ENCODE results near the gene TRMU.

The TRMU gene

DNA sequence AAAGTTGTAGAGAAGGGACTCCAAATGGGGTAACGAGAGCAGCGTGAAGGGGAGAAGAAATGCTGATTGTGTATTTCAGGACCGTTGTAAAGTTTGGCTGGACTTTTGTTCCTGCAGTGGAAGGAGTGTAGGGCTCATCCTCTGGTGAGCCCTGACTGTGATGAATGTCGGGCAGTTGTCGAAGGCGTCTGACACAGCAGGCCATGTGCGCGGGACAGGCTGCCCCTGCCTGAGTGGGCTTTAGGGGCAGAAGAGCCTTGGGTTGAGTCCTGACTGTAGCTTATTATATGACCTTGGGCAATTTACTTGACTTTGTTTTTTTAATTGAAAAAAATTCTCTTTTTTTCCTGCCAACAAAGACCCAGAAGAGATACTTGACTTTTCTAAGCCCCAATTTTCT is 3.1 kb downstream of the TRMU start (continued):
- TF ChIP-seq ESRRG (CRISPR knock-in tag; IDR thresholded peaks at IDR 0.05) (no peak), ZFP3 (CRISPR knock-in tag; IDR thresholded peaks at IDR 0.05) (no peak), RARB (CRISPR knock-in tag; IDR thresholded peaks at IDR 0.05) (no peak)

DNA sequence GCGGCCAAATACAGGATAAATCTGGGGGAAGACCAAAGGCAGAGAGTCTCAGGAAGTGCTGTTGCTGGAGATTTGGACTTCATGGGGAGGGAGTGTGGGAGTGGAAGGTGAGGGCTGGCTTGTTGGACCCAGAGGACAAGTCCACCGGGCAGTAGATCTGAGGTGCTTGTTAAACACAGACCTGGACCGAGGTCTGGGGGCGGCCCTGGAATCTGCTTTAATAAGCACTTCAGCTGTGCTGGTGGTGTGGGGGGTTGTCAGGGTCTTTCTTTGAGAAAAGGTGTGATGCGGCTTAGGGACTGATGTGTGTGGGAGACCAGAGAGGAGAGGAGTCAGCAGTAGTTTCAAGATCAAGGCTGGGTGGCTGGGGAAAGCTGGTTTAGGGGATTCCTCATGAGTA is 4.4 kb downstream of the TRMU start:
- no peak for ATAC-seq
- no peak for TF ChIP-seq RARB (CRISPR knock-in tag; IDR thresholded peaks at IDR 0.05)
- no peak for TF ChIP-seq ZNF8 (CRISPR knock-in tag; IDR thresholded peaks at IDR 0.05)
- TF ChIP-seq BACH2 (CRISPR knock-in tag; IDR thresholded peaks at IDR 0.05; ENCODE audit: borderline replicate concordance): no peak
- no peak for TF ChIP-seq ZNF565 (CRISPR knock-in tag; conservative IDR thresholded peaks at IDR 0.05; ENCODE audit: low read depth)
- no peak for TF ChIP-seq ZC3H10 (CRISPR knock-in tag; IDR thresholded peaks at IDR 0.05)
- no peak for TF ChIP-seq ZFP30 (CRISPR knock-in tag; IDR thresholded peaks at IDR 0.05)
- no peak for TF ChIP-seq TOX (CRISPR knock-in tag; IDR thresholded peaks at IDR 0.05; ENCODE audit: borderline replicate concordance)
- no peak for TF ChIP-seq CSRNP3 (CRISPR knock-in tag; IDR thresholded peaks at IDR 0.05)
- TF ChIP-seq, protein P1, sequence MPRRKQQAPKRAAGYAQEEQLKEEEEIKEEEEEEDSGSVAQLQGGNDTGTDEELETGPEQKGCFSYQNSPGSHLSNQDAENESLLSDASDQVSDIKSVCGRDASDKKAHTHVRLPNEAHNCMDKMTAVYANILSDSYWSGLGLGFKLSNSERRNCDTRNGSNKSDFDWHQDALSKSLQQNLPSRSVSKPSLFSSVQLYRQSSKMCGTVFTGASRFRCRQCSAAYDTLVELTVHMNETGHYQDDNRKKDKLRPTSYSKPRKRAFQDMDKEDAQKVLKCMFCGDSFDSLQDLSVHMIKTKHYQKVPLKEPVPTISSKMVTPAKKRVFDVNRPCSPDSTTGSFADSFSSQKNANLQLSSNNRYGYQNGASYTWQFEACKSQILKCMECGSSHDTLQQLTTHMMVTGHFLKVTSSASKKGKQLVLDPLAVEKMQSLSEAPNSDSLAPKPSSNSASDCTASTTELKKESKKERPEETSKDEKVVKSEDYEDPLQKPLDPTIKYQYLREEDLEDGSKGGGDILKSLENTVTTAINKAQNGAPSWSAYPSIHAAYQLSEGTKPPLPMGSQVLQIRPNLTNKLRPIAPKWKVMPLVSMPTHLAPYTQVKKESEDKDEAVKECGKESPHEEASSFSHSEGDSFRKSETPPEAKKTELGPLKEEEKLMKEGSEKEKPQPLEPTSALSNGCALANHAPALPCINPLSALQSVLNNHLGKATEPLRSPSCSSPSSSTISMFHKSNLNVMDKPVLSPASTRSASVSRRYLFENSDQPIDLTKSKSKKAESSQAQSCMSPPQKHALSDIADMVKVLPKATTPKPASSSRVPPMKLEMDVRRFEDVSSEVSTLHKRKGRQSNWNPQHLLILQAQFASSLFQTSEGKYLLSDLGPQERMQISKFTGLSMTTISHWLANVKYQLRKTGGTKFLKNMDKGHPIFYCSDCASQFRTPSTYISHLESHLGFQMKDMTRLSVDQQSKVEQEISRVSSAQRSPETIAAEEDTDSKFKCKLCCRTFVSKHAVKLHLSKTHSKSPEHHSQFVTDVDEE (CRISPR knock-in tag; IDR thresholded peaks at IDR 0.05): no peak
- TF ChIP-seq PPARA (CRISPR knock-in tag; IDR thresholded peaks at IDR 0.05; ENCODE audit: borderline replicate concordance): no peak

- ATAC-seq: no peak
- no peak for TF ChIP-seq CREB5 (CRISPR knock-in tag; IDR thresholded peaks at IDR 0.05; ENCODE audit: low read depth)
- no peak for TF ChIP-seq ZFP30 (CRISPR knock-in tag; IDR thresholded peaks at IDR 0.05)
- TF ChIP-seq TCF4 (CRISPR knock-in tag; IDR thresholded peaks at IDR 0.05; ENCODE audit: borderline replicate concordance): no peak
- TF ChIP-seq GLIS3 (CRISPR knock-in tag; IDR thresholded peaks at IDR 0.05): no peak
- no peak for TF ChIP-seq POU6F1 (CRISPR knock-in tag; IDR thresholded peaks at IDR 0.05; ENCODE audit: borderline replicate concordance, low read depth)
- no peak for TF ChIP-seq PATZ1 (CRISPR knock-in tag; IDR thresholded peaks at IDR 0.05; ENCODE audit: borderline replicate concordance)
- no peak for TF ChIP-seq CSDC2 (CRISPR knock-in tag; IDR thresholded peaks at IDR 0.05)
- no peak for TF ChIP-seq ZNF70 (CRISPR knock-in tag; IDR thresholded peaks at IDR 0.05)
- no peak for TF ChIP-seq ZNF8 (CRISPR knock-in tag; IDR thresholded peaks at IDR 0.05)
- TF ChIP-seq ZNF565 (CRISPR knock-in tag; conservative IDR thresholded peaks at IDR 0.05; ENCODE audit: low read depth): no peak
- no peak for TF ChIP-seq PPARA (CRISPR knock-in tag; IDR thresholded peaks at IDR 0.05; ENCODE audit: borderline replicate concordance)
- TF ChIP-seq, protein P1 (CRISPR knock-in tag; IDR thresholded peaks at IDR 0.05): no peak
- TF ChIP-seq RARB (CRISPR knock-in tag; IDR thresholded peaks at IDR 0.05): no peak
- no peak for TF ChIP-seq ARNTL (CRISPR knock-in tag; IDR thresholded peaks at IDR 0.05; ENCODE audit: borderline replicate concordance, low read depth)
- no peak for TF ChIP-seq BACH2 (CRISPR knock-in tag; IDR thresholded peaks at IDR 0.05; ENCODE audit: borderline replicate concordance)
Measured at GRCh38 chr22:46340676-46341075, 5.2 kb downstream of the TRMU start.
